ENCODE measurements around the gene EXOC2.

DNA sequence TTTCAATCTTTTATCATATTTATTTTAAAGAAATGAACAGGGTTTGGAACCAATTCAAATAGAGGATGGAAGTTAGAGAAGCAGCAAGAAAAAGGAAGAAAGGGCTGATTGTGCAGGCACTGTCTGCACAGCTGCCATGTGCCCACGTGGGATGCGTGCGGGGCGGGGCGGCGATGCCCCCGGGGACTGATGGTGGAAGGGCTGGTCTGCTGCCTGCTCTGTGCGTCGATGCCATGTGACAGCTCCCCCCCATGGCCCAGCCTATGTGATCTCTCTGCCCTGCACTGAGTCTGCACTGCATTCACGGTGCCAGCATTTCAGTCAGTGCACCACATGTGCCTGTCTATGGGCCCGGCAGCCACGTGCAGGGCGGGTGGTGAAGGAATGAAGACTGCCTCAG, 205.0 kb downstream of the EXOC2 start:
- TF ChIP-seq, protein P1, sequence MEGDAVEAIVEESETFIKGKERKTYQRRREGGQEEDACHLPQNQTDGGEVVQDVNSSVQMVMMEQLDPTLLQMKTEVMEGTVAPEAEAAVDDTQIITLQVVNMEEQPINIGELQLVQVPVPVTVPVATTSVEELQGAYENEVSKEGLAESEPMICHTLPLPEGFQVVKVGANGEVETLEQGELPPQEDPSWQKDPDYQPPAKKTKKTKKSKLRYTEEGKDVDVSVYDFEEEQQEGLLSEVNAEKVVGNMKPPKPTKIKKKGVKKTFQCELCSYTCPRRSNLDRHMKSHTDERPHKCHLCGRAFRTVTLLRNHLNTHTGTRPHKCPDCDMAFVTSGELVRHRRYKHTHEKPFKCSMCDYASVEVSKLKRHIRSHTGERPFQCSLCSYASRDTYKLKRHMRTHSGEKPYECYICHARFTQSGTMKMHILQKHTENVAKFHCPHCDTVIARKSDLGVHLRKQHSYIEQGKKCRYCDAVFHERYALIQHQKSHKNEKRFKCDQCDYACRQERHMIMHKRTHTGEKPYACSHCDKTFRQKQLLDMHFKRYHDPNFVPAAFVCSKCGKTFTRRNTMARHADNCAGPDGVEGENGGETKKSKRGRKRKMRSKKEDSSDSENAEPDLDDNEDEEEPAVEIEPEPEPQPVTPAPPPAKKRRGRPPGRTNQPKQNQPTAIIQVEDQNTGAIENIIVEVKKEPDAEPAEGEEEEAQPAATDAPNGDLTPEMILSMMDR (IDR thresholded peaks at IDR 0.05; ENCODE audit: low read depth, low read length, poor library complexity, severe bottlenecking), result no peak
- no peak for TF ChIP-seq EZH2phosphoT487 (IDR thresholded peaks at IDR 0.05; ENCODE audit: borderline replicate concordance, low read length)

Data from DOHH2 (cell line).